ENCODE data around the gene SNX25. TPM values are rescaled to one million over a fixed set of nuclear protein-coding genes. Genes with fewer than 3 reads are reported as not detected.
"Not testable (repeated sequence)": the region's sequence is repeated elsewhere in the genome, so short reads cannot be mapped to it uniquely, and the experiment has no call there.

SNX25 gene
- total RNA-seq, 1 experiment from 2014 or later = 3.5 TPM

- no peaks in the 10 kb centered on the region for H3K27me3 ChIP-seq (replicated peaks; ENCODE audit: insufficient read depth, low read depth, low read length, poor library complexity)
- H3K9me3 ChIP-seq (ENCODE audit: low read depth, low read length, poor library complexity, severe bottlenecking) = no peaks in the 10 kb centered on the region
- intact Hi-C loops (cut with micrococcal nuclease; ENCODE audit: unreplicated experiment) = no loop called here
- no peak overlapping the region for H3K4me3 ChIP-seq (ENCODE audit: low read depth, low read length, poor library complexity, severe bottlenecking)
- BruUV-seq (replicated peaks) = no TSS peak
- no peak for TF ChIP-seq CTCF (conservative IDR thresholded peaks at IDR 0.05; ENCODE audit: low read depth, low read length)
- TF ChIP-seq EZH2 (IDR thresholded peaks at IDR 0.05; ENCODE audit: borderline replicate concordance, low read depth, low read length, poor library complexity, severe bottlenecking) = no peak
- POLR2A ChIA-PET (ENCODE audit: low non-redundant PET) = no interaction called here
- no peak for DNase-seq (ENCODE audit: low spot score)
- H3K27ac ChIP-seq (ENCODE audit: low read depth, low read length, poor library complexity, severe bottlenecking) = no peak overlapping the region
- CTCF ChIA-PET = no interaction called here
- peaks cover 8% of the 10 kb centered on the region for H3K4me1 ChIP-seq (ENCODE audit: insufficient read depth, low read length, poor library complexity, severe bottlenecking)
- H3K36me3 ChIP-seq (ENCODE audit: insufficient read depth, low read length, poor library complexity, severe bottlenecking) = no peaks in the 10 kb centered on the region
These were observed 28.9 kb downstream of the SNX25 start for GRCh38 chr4:185238215-185238681.

GRCh38 chr4:185238750-185239149 is 29.4 kb downstream of the SNX25 start:
- intact Hi-C loops (cut with micrococcal nuclease; ENCODE audit: unreplicated experiment) = no loop called here

GRCh38 chr4:185240486-185240885 is 31.1 kb downstream of the SNX25 start:
- DNase-seq (ENCODE audit: low spot score); H3K27me3 ChIP-seq (replicated peaks; ENCODE audit: insufficient read depth, low read depth, low read length, poor library complexity); H3K36me3 ChIP-seq (ENCODE audit: insufficient read depth, low read length, poor library complexity, severe bottlenecking); H3K9me3 ChIP-seq (ENCODE audit: low read depth, low read length, poor library complexity, severe bottlenecking); POLR2A ChIA-PET (ENCODE audit: low non-redundant PET); H3K27ac ChIP-seq (ENCODE audit: low read depth, low read length, poor library complexity, severe bottlenecking); CTCF ChIA-PET; H3K4me1 ChIP-seq (ENCODE audit: insufficient read depth, low read length, poor library complexity, severe bottlenecking); H3K4me3 ChIP-seq (ENCODE audit: low read depth, low read length, poor library complexity, severe bottlenecking); BruUV-seq (replicated peaks); intact Hi-C loops (cut with micrococcal nuclease; ENCODE audit: unreplicated experiment): not testable (repeated sequence)

More at GRCh38 chr4:185238750-185239149, 29.4 kb downstream of the SNX25 start:
- no peak for TF ChIP-seq EZH2 (IDR thresholded peaks at IDR 0.05; ENCODE audit: borderline replicate concordance, low read depth, low read length, poor library complexity, severe bottlenecking)
- no peak for TF ChIP-seq CTCF (conservative IDR thresholded peaks at IDR 0.05; ENCODE audit: low read depth, low read length)
- Histone ChIP-seq H3K4me1 (ENCODE audit: insufficient read depth, low read length, poor library complexity, severe bottlenecking) (peaks cover 8% of the 10 kb centered on the region), H3K27ac (ENCODE audit: low read depth, low read length, poor library complexity, severe bottlenecking) (no peak overlapping the region), H3K4me3 (ENCODE audit: low read depth, low read length, poor library complexity, severe bottlenecking) (no peak overlapping the region), H3K9me3 (ENCODE audit: low read depth, low read length, poor library complexity, severe bottlenecking) (no peaks in the 10 kb centered on the region), H3K36me3 (ENCODE audit: insufficient read depth, low read length, poor library complexity, severe bottlenecking) (no peaks in the 10 kb centered on the region), H3K27me3 (replicated peaks; ENCODE audit: insufficient read depth, low read depth, low read length, poor library complexity) (no peaks in the 10 kb centered on the region)
- POLR2A ChIA-PET (ENCODE audit: low non-redundant PET) = no interaction called here
- CTCF ChIA-PET = no interaction called here
- DNase-seq (ENCODE audit: low spot score) = no peak
- no TSS peak for BruUV-seq (replicated peaks)

GRCh38 chr4:185242749-185243533 is 33.5 kb downstream of the SNX25 start:
- intact Hi-C loops (cut with micrococcal nuclease; ENCODE audit: unreplicated experiment) = no loop called here
- no TSS peak for BruUV-seq (replicated peaks)
- Histone ChIP-seq H3K4me1 (ENCODE audit: insufficient read depth, low read length, poor library complexity, severe bottlenecking) (peaks cover 16% of the 10 kb centered on the region), H3K27ac (ENCODE audit: low read depth, low read length, poor library complexity, severe bottlenecking) (no peak overlapping the region), H3K9me3 (ENCODE audit: low read depth, low read length, poor library complexity, severe bottlenecking) (no peaks in the 10 kb centered on the region), H3K27me3 (replicated peaks; ENCODE audit: insufficient read depth, low read depth, low read length, poor library complexity) (no peaks in the 10 kb centered on the region), H3K36me3 (ENCODE audit: insufficient read depth, low read length, poor library complexity, severe bottlenecking) (no peaks in the 10 kb centered on the region), H3K4me3 (ENCODE audit: low read depth, low read length, poor library complexity, severe bottlenecking) (no peak overlapping the region)
- no peak for DNase-seq (ENCODE audit: low spot score)
- ChIA-PET POLR2A (ENCODE audit: low non-redundant PET) (no interaction called here), CTCF (no interaction called here)
- TF ChIP-seq EZH2 (IDR thresholded peaks at IDR 0.05; ENCODE audit: borderline replicate concordance, low read depth, low read length, poor library complexity, severe bottlenecking) = no peak
- TF ChIP-seq CTCF (conservative IDR thresholded peaks at IDR 0.05; ENCODE audit: low read depth, low read length) = no peak

All from A673 (cell line).